Left forelimb (tissue), 1 donor: ENCODE measurements around the gene KRT15.

ENCODE experiments used
- DNase-seq: peaks from one replicate; pipeline ENCODE4 v3.0.0-alpha.2; 2018; ENCODE audit warnings: low spot score

Gene KRT15

DNA sequence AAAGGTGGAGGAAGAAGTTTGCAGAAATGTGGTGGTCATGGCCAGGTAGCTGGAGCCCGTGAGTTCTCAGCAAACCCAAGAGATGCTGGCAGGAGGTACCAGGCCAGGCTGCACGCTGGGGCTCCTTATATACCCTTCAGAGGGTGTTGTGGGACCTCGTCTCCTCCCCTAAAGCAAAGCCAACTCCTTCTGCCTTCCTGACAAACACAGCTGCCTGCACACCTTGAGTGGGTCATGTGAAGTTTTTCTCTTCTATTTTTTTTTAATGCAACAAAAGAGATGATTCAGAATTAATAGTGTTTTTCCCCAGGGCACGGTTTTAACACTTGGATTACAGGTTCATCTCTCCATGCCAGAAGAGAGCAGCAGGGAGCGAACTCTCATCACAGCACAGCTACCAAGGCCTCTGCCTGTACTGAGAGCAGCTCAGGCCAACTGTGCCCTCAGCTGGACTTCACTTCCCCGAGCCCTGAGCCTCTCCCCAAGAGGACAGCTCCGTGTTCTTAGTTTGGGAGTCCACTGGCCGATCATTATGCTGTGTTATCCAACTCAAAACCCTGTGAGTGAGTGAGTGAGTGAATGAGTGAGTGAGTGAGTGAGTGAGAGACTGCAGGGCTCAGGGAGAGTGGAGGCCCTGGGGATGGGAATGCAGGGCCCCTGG is at the start of gene KRT15:
Gene KRT15 (minus strand): TSS at position 102 of the 661 bp plus-strand sequence. CDS start 63 bp downstream, at position 39.
- DNase-seq = no peak

- DNase-seq = no peak
Measured at GRCh38 chr17:41567317-41567716, 48.6 kb upstream of the KRT15 start.

DNA sequence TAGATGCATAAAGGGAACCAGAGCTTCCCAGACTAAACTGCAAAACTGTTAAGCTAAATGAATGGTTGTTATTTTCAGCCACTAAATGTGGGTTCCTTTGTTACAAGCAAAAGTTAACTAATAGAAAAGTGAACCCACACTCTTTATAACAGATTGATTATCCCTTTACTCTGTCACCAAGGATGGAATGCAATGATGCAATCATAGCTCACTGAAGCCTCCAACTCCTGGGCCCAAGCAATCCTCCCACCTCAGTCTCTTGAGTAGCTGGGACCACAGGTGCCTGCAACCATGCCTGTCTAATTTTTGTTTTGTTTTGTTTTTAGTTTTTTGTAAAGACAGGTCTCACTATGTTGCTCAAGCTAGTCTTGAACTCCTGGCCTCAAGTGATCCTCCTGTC is 46.6 kb upstream of the KRT15 start:
- DNase-seq = no peak

- DNase-seq = no peak
Measured at GRCh38 chr17:41563607-41564170, 45.0 kb upstream of the KRT15 start.

DNA sequence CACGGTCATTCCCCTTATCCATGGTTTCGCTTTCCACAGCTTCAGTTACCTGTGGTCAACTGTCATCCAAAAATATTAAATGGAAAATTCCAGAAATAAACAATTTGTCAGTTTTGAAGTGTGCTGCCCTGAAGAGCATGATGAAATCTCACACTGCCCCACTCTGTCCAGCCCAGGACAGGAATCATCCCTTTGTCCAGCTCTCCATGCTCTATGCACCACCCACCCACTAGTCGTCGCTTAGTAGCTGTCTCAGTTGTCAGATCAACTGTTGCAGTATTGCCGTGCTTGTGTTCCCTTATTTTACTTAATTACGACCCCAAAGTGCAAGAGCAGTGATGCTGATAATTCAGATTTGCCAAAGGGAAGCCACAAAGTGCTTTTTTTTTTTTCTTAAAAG is 42.9 kb upstream of the KRT15 start:
- no peak for DNase-seq

GRCh38 chr17:41559548-41559947 is 40.9 kb upstream of the KRT15 start:
- no peak for DNase-seq

DNA sequence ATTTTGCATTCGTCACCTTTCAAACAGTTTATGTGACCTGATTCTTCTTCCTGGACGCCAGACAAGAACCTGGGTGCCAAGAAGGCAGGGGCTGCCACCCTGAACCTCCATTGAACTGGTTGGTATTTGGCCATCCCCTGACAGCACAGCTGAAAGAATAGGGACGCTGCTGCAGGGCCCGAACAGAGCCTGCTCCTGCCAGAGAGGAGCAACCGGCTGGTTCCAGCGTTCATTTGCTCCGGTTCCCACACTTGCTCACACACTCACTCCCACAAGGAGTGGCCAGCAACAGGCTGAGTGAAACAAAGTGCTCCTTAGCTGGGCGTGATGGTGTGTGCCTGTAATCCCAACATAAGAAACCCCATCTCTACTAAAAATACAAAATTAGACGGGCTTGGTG is 38.2 kb upstream of the KRT15 start:
- no peak for DNase-seq

DNA sequence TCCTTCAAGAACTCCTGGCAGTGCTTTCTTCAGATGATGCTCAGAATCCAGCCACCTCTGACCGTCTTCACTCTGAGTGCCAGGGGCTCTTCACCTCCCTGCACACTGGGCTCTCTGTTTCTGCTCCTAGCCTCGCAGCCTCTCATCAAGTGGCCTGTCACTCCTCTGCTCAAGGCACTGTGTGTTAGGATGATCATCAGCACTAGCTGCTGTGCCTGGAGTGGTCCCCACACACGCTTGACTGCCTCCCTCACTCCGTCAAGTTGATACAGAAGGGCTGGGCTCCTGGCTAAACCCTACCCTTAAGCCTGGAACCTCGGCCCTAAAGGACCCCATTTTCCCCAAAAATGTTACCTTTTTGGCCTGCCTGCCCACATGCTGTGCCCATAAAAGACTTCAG is 37.6 kb upstream of the KRT15 start:
- DNase-seq = no peak

DNA sequence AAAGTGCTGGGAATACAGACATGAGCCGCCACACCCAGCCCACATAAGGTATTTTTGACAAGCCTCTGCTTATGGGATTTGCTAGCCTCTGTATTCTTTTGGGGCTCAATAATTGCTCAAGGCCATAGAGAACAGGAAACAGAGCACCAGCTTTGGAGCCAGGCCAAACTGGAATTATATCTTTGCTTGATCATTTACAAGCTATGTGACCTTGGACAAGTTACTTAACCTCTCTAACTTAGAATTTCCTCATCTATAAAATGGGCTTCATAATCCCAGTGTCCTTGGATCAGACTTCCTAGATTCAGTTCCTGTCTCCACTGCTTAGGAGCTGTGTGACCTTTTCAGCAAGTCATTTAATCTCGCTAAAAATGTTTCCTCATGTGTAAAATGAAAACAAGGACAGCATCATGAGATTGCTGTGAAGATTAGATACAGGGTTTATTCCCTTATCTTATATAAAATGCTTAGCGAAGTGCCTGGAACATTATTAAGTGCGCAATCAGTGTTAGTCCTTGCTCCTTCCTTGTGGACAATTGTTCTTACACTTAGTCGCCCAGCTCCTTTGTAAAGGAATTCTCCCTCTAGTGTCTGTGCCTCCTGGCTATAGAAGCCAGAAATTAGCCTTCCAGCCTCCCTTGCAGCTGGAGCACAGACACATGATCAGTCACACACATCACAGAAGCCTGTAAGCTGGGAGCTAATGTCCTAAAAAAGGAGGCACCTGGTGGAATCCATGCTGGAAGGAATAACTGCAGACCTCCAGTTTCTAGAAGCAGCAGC is 36.6 kb upstream of the KRT15 start:
- no peak for DNase-seq

DNA sequence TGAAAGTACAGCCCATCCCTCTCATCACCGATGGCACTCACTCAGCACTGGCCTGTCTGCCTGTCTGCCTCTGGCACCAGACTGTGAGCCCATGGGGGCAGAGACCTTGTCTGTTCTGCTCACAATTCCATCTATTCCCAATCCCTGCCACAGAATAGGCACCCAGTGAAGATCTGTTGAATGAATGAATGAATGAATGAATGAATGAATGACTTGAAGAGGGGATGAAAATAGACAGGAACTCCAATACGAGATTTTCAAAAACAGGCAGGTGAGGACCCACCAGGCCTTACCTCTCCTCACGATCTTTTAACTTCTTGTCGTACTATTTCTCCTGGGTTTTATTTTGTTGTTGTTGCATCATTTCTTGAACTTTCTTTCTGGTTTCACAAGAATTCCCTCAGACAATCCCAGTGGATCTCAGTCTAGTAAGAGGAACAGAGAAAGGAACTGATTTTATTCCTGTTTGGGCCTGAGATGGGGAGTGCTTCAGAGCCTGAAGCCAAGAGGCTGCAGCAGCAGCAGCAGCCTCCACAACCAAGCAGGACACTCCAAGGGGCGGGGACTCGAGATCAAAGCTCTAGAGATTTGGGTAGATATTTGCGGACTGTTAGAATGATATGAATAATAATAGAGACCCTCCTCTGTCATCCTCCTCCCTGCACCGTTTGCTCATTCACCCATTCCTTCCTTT is 35.4 kb upstream of the KRT15 start:
- no peak for DNase-seq

- no peak for DNase-seq
Measured at GRCh38 chr17:41553176-41553575, 34.5 kb upstream of the KRT15 start.

- DNase-seq = no peak
Measured at GRCh38 chr17:41552455-41552854, 33.8 kb upstream of the KRT15 start.

DNA sequence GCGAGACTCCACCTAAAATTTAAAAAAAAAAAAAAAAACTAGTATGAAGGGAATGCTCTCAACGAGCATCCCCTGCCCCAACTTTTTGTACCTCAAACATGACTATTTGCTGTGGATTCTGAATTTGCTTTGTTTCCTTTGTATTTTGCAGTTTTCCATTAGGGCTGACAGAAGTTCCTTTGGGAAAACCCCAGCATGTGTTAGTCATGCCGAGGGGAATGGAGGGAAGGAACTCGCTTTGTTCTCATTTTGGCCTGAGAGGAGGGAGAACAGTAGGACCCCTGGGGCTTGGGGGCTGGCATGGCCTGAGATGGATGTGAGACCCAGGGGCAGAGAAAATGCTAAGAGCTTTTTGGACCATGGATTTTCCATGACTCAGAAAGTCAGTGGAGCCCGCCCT is 32.7 kb upstream of the KRT15 start:
- DNase-seq = no peak

GRCh38 chr17:41549596-41550039 is 30.9 kb upstream of the KRT15 start:
- no peak for DNase-seq

GRCh38 chr17:41548844-41549595 is 30.3 kb upstream of the KRT15 start:
- peak; percentile 87 for DNase-seq

- no peak for DNase-seq
Measured at GRCh38 chr17:41547921-41548843, 29.5 kb upstream of the KRT15 start.

DNA sequence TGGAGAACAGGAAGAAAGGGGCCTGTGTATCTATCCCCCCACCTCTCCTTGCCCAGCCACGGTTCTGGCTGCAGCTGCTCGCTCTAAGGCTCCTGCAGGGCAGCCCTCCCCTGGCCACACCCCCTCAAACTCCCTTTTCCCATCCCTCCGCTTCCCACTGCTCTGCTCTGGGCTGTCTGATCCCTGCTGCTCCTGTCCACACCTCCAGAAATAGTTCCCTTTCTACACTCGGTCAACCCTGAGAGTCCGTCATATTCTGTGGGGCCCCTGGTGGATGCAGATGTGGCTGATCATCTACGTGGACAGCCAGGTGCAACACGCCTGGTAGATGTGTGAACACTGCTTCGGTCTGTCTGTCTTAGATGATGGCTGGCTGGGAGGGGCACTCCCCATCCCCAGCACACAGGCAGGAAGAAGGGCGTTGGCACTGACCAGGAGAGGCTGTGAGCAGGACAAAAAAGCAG is 28.7 kb upstream of the KRT15 start:
- DNase-seq = no peak

DNA sequence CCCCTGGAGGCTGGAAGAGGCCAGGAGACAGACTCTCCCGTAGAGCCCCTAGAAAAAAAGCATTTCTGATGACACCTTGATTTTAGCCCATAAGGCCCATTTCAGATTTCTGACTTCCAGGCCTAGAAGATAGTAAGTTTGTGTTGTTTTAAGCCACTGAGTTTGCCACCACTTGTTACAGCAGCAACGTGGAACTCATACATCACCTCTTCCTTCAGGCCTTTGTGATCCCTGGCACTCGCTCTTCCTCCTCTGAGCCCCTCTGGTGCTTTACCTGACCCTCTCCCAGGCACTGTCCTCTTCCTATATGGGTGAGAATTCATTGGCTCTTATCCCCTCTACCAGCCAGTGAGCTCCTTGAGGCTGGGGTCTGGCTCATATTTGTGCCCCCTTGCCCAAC is 28.1 kb upstream of the KRT15 start:
- no peak for DNase-seq

- no peak for DNase-seq
Measured at GRCh38 chr17:41545829-41546410, 27.2 kb upstream of the KRT15 start.

DNA sequence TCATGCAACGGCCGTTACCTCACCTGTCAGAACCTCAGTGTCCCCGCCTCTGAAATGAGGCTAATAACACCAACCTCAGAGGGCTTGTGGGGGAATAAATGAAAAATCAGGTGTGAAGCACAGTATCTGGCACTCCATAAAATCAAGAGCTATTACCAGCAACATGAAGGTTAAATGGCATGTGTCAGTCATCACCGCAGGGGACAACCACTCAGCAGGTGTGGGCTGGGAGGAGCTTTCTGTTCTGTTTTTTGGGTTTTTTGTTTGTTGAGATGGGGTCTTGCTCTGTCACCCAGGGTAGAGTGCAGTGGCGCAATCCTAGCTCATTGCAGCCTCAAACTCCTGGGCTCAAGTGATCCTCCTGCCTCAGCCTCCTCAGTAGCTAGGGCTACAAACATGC is 26.2 kb upstream of the KRT15 start:
- no peak for DNase-seq
